HEK293 (cell line): ENCODE data around the gene GDA.

Source experiments
- CTCF ChIA-PET: fragments of 350-600 bp; formaldehyde crosslinking; extraction: SDS; loops from one replicate; lab custom pipeline; 2021; ENCODE audit warnings: antibody characterized with exemption; lab: Yijun Ruan, JAX
- POLR2A ChIA-PET: fragments of 300-600 bp; formaldehyde crosslinking; extraction: SDS; loops from one replicate; lab custom pipeline; 2020; ENCODE audit warnings: antibody characterized with exemption, inconsistent platforms; lab: Yijun Ruan, JAX
- H3K27ac ChIP-seq: fragments of 200-500 bp; sonication (Bioruptor generic); 2 replicates; pipeline ENCODE4 v1.5.1; 2014; ENCODE audit warnings: low read depth, low read length, control low read depth, inconsistent platforms; ENCODE audit errors: extremely low read depth
- H3K36me3 ChIP-seq, 2 experiments: fragments of 200-500 bp in 1 of 2; sonication (Bioruptor generic) in 1 of 2; 1 replicate in 1 of 2; 2 replicates in 1 of 2; pipeline ENCODE4 v1.5.1; 2014 to 2017; ENCODE audit warnings: inconsistent platforms in 2 of 2, low read length in 2 of 2; ENCODE audit not compliant: control insufficient read depth in 2 of 2, insufficient read depth in 1 of 2
- H3K4me1 ChIP-seq: fragments of 200-500 bp; sonication (Bioruptor generic); 2 replicates; pipeline ENCODE4 v1.5.1; 2014; ENCODE audit warnings: mild to moderate bottlenecking, low read length, inconsistent platforms; ENCODE audit not compliant: control insufficient read depth, insufficient read depth
- H3K4me3 ChIP-seq: 2 replicates; pipeline ENCODE4 v1.5.1; 2011; ENCODE audit warnings: low read depth, mild to moderate bottlenecking, control low read depth, low read length, moderate library complexity
- H3K9me3 ChIP-seq: fragments of 200-500 bp; sonication (Bioruptor generic); 2 replicates; pipeline ENCODE4 v1.5.1; 2014; ENCODE audit warnings: low read depth, low read length, inconsistent platforms; ENCODE audit not compliant: control insufficient read depth, insufficient read depth
- KLF16 ChIP-seq: fragments of 450-650 bp; formaldehyde crosslinking; IDR thresholded peaks from 2 replicates; pipeline ENCODE4 v1.5.1; 2017; ENCODE audit warnings: missing biosample characterization, missing genetic modification characterization
- KLF7 ChIP-seq: fragments of 450-650 bp; formaldehyde crosslinking; IDR thresholded peaks from 2 replicates; pipeline ENCODE4 v1.5.1; 2016; ENCODE audit warnings: missing biosample characterization, missing genetic modification characterization, borderline replicate concordance
- KLF8 ChIP-seq: fragments of 450-650 bp; formaldehyde crosslinking; IDR thresholded peaks from 2 replicates; pipeline ENCODE4 v1.5.1; 2016; ENCODE audit warnings: missing biosample characterization, missing genetic modification characterization
- MYNN ChIP-seq: fragments of 450-650 bp; formaldehyde crosslinking; IDR thresholded peaks from 2 replicates; pipeline ENCODE4 v1.5.1; 2016; ENCODE audit warnings: missing biosample characterization, missing genetic modification characterization, borderline replicate concordance
- SETDB1 ChIP-seq: IDR thresholded peaks from one replicate; pipeline ENCODE4 v1.6.1; 2017; ENCODE audit warnings: mild to moderate bottlenecking, low read length, moderate library complexity, mixed read lengths; ENCODE audit not compliant: insufficient read length
- YY2 ChIP-seq: fragments of 450-650 bp; formaldehyde crosslinking; IDR thresholded peaks from 2 replicates; pipeline ENCODE4 v1.5.1; 2016; ENCODE audit warnings: missing biosample characterization, missing genetic modification characterization
- ZBTB17 ChIP-seq: fragments of 450-650 bp; formaldehyde crosslinking; IDR thresholded peaks from 2 replicates; pipeline ENCODE4 v1.5.1; 2016; ENCODE audit warnings: missing biosample characterization, missing genetic modification characterization
- ZBTB21 ChIP-seq: fragments of 450-650 bp; formaldehyde crosslinking; IDR thresholded peaks from 2 replicates; pipeline ENCODE4 v1.5.1; 2017; ENCODE audit warnings: missing biosample characterization, missing genetic modification characterization
- ZBTB8A ChIP-seq: fragments of 450-650 bp; formaldehyde crosslinking; IDR thresholded peaks from 2 replicates; pipeline ENCODE4 v1.5.1; 2016; ENCODE audit warnings: missing biosample characterization, missing genetic modification characterization
- ZFP3 ChIP-seq: fragments of 450-650 bp; formaldehyde crosslinking; IDR thresholded peaks from 2 replicates; pipeline ENCODE4 v1.5.1; 2016; ENCODE audit warnings: low read depth, missing biosample characterization, missing genetic modification characterization
- ZNF114 ChIP-seq: fragments of 450-650 bp; formaldehyde crosslinking; IDR thresholded peaks from 2 replicates; pipeline ENCODE4 v1.5.0; 2017; ENCODE audit warnings: missing biosample characterization, missing genetic modification characterization
- ZNF174 ChIP-seq: fragments of 450-650 bp; formaldehyde crosslinking; IDR thresholded peaks from 2 replicates; pipeline ENCODE4 v1.5.0; 2017; ENCODE audit warnings: missing biosample characterization, mild to moderate bottlenecking, missing genetic modification characterization
- ZNF394 ChIP-seq: fragments of 450-650 bp; formaldehyde crosslinking; IDR thresholded peaks from 2 replicates; pipeline ENCODE4 v1.5.1; 2016; ENCODE audit warnings: missing biosample characterization, missing genetic modification characterization, mild to moderate bottlenecking, moderate library complexity, borderline replicate concordance
- ZNF548 ChIP-seq: fragments of 450-650 bp; formaldehyde crosslinking; IDR thresholded peaks from 2 replicates; pipeline ENCODE4 v1.5.1; 2016; ENCODE audit warnings: missing biosample characterization, missing genetic modification characterization
- ZNF76 ChIP-seq: fragments of 450-650 bp; formaldehyde crosslinking; IDR thresholded peaks from 2 replicates; pipeline ENCODE4; 2016; ENCODE audit warnings: low read depth, missing biosample characterization, missing genetic modification characterization, borderline replicate concordance
- ZSCAN30 ChIP-seq: fragments of 450-650 bp; IDR thresholded peaks from 2 replicates; pipeline ENCODE4 v1.5.1; 2018; ENCODE audit warnings: missing biosample characterization, mild to moderate bottlenecking, missing genetic modification characterization, moderate library complexity
- TF ChIP-seq, protein P1 (sequence below): fragments of 450-650 bp; formaldehyde crosslinking; IDR thresholded peaks from 2 replicates; pipeline ENCODE4 v1.5.1; 2016; ENCODE audit warnings: missing biosample characterization, missing genetic modification characterization
- TF ChIP-seq, protein P2 (sequence below): fragments of 450-650 bp; formaldehyde crosslinking; IDR thresholded peaks from 2 replicates; pipeline ENCODE4 v1.5.1; 2016; ENCODE audit warnings: missing biosample characterization, missing genetic modification characterization
- TF ChIP-seq, protein P3 (sequence below): fragments of 450-650 bp; formaldehyde crosslinking; IDR thresholded peaks from 2 replicates; pipeline ENCODE4 v1.5.1; 2016; ENCODE audit warnings: missing biosample characterization, missing genetic modification characterization

The GDA gene

DNA sequence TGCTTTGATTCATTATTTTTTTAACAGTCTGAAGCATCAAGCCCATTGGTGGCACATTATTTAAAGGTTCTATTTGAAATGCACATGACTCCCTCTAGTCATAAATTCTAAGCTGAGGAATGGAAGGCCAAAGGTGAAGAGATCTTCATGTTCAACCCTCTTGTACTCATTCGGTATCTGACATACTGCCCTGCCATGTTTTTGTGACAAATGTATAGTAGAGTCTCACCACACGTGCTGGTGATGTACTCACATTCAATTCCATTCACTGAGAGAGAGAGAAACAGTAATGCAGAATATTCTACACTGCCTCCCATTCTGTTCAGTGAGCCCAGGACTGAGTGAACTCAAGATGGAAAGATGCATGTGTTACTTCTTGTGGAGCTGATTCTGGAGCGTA, 98.3 kb downstream of the GDA start:
- H3K9me3 ChIP-seq: no peaks in the 10 kb centered on the region
- CTCF ChIA-PET: interaction anchor here (0.7 to 1.2 kb wide), 3 partner anchors 24 to 223 kb away, joined by 3 to 4 read pairs (median 3); no protein-coding TSS in a partner anchor
- H3K4me3 ChIP-seq: no peak overlapping the region
- H3K4me1 ChIP-seq: no peaks in the 10 kb centered on the region
- TF ChIP-seq ZBTB21 (tag by site-specific recombination): no peak
- no peak for TF ChIP-seq ZFP3
- TF ChIP-seq KLF8: no peak
- no peak for TF ChIP-seq ZNF174 (tag by site-specific recombination)
- TF ChIP-seq SETDB1: no peak
- no peak for TF ChIP-seq ZNF548 (tag by site-specific recombination)
- POLR2A ChIA-PET: no interaction called here
- H3K36me3 ChIP-seq: no peaks in the 10 kb centered on the region
- no peak overlapping the region for H3K27ac ChIP-seq

DNA sequence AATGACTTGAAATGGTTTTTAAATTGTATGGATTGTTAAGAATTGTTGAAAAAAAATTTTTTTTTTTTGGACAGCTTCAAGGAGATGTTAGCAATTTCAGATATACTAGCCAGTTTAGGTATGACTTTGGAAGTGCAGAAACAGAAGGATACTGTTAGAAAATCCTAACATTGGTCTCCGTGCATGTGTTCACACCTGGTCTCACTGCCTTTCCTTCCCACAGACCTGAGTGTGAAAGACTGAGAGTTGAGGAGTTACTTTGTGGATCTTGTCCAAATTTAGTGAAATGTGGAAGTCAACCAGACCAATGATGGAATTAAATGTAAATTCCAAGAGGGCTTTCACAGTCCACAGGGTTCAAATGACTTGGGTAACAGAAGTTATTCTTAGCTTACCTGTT, 102.3 kb downstream of the GDA start:
- CTCF ChIA-PET: interaction anchor here (0.7 to 2.5 kb wide), 3 partner anchors 20 to 770 kb away, joined by 3 to 12 read pairs (median 3); no protein-coding TSS in a partner anchor
- Histone ChIP-seq H3K36me3 (no peaks in the 10 kb centered on the region), H3K4me1 (no peaks in the 10 kb centered on the region), H3K27ac (no peak overlapping the region), H3K4me3 (no peak overlapping the region), H3K9me3 (no peaks in the 10 kb centered on the region)
- TF ChIP-seq ZNF394 (tag by site-specific recombination): no peak
- no peak for TF ChIP-seq KLF7 (tag by site-specific recombination)
- TF ChIP-seq, protein P1, sequence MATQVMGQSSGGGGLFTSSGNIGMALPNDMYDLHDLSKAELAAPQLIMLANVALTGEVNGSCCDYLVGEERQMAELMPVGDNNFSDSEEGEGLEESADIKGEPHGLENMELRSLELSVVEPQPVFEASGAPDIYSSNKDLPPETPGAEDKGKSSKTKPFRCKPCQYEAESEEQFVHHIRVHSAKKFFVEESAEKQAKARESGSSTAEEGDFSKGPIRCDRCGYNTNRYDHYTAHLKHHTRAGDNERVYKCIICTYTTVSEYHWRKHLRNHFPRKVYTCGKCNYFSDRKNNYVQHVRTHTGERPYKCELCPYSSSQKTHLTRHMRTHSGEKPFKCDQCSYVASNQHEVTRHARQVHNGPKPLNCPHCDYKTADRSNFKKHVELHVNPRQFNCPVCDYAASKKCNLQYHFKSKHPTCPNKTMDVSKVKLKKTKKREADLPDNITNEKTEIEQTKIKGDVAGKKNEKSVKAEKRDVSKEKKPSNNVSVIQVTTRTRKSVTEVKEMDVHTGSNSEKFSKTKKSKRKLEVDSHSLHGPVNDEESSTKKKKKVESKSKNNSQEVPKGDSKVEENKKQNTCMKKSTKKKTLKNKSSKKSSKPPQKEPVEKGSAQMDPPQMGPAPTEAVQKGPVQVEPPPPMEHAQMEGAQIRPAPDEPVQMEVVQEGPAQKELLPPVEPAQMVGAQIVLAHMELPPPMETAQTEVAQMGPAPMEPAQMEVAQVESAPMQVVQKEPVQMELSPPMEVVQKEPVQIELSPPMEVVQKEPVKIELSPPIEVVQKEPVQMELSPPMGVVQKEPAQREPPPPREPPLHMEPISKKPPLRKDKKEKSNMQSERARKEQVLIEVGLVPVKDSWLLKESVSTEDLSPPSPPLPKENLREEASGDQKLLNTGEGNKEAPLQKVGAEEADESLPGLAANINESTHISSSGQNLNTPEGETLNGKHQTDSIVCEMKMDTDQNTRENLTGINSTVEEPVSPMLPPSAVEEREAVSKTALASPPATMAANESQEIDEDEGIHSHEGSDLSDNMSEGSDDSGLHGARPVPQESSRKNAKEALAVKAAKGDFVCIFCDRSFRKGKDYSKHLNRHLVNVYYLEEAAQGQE (tag by site-specific recombination): no peak
- TF ChIP-seq, protein P2, sequence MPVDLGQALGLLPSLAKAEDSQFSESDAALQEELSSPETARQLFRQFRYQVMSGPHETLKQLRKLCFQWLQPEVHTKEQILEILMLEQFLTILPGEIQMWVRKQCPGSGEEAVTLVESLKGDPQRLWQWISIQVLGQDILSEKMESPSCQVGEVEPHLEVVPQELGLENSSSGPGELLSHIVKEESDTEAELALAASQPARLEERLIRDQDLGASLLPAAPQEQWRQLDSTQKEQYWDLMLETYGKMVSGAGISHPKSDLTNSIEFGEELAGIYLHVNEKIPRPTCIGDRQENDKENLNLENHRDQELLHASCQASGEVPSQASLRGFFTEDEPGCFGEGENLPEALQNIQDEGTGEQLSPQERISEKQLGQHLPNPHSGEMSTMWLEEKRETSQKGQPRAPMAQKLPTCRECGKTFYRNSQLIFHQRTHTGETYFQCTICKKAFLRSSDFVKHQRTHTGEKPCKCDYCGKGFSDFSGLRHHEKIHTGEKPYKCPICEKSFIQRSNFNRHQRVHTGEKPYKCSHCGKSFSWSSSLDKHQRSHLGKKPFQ (tag by site-specific recombination): no peak
- no peak for TF ChIP-seq MYNN (tag by site-specific recombination)
- TF ChIP-seq KLF16 (tag by site-specific recombination): no peak
- TF ChIP-seq ZFP3: no peak
- no peak for TF ChIP-seq YY2 (tag by site-specific recombination)
- TF ChIP-seq, protein P3, sequence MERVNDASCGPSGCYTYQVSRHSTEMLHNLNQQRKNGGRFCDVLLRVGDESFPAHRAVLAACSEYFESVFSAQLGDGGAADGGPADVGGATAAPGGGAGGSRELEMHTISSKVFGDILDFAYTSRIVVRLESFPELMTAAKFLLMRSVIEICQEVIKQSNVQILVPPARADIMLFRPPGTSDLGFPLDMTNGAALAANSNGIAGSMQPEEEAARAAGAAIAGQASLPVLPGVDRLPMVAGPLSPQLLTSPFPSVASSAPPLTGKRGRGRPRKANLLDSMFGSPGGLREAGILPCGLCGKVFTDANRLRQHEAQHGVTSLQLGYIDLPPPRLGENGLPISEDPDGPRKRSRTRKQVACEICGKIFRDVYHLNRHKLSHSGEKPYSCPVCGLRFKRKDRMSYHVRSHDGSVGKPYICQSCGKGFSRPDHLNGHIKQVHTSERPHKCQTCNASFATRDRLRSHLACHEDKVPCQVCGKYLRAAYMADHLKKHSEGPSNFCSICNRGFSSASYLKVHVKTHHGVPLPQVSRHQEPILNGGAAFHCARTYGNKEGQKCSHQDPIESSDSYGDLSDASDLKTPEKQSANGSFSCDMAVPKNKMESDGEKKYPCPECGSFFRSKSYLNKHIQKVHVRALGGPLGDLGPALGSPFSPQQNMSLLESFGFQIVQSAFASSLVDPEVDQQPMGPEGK (tag by site-specific recombination): no peak
- no peak for TF ChIP-seq ZNF76 (tag by site-specific recombination)
- TF ChIP-seq ZSCAN30 (tag by site-specific recombination): no peak
- TF ChIP-seq ZNF548 (tag by site-specific recombination): no peak
- TF ChIP-seq ZBTB8A (tag by site-specific recombination): no peak
- TF ChIP-seq ZBTB17 (tag by site-specific recombination): no peak
- TF ChIP-seq ZNF114 (tag by site-specific recombination): no peak
- POLR2A ChIA-PET: no interaction called here
